Osteocyte (in vitro differentiated cells): Measurements from ENCODE around the gene DPF1. TPM values are rescaled to one million over a fixed set of nuclear protein-coding genes. Genes with fewer than 3 reads are reported as not detected.

Experiments used
- DNase-seq: peaks from one replicate; pipeline ENCODE4 v3.0.0; 2021; ENCODE audit warnings: mixed read lengths; ENCODE audit not compliant: unreplicated experiment; ENCODE audit errors: extremely low spot score
- H3K27ac Mint-ChIP-seq: one replicate; pipeline ENCODE4 v1.8.0; 2021; ENCODE audit warnings: mild to moderate bottlenecking, mixed read lengths; ENCODE audit not compliant: unreplicated experiment
- H3K27me3 Mint-ChIP-seq: one replicate; pipeline ENCODE4 v1.8.0; 2021; ENCODE audit warnings: mixed read lengths; ENCODE audit not compliant: unreplicated experiment
- H3K36me3 Mint-ChIP-seq: one replicate; pipeline ENCODE4 v1.8.0; 2021; ENCODE audit warnings: mixed read lengths; ENCODE audit not compliant: unreplicated experiment
- H3K4me1 Mint-ChIP-seq: one replicate; pipeline ENCODE4 v1.8.0; 2021; ENCODE audit warnings: mixed read lengths; ENCODE audit not compliant: unreplicated experiment
- H3K4me3 Mint-ChIP-seq: one replicate; pipeline ENCODE4 v1.8.0; 2021; ENCODE audit warnings: mild to moderate bottlenecking, moderate library complexity, mixed read lengths; ENCODE audit not compliant: unreplicated experiment
- H3K9me3 Mint-ChIP-seq: one replicate; pipeline ENCODE4 v1.8.0; 2021; ENCODE audit warnings: mixed read lengths; ENCODE audit not compliant: unreplicated experiment
- total RNA-seq: library from RNA; stranded (reverse); gene quantifications from 2 replicates; pipeline ENCODE4 v1.2.1, GENCODE V29; 2021
- TF ChIP-seq, protein P1 (sequence below): fragments of 200-600 bp; sonication (generic); IDR thresholded peaks from 2 replicates; pipeline ENCODE4 v1.5.0; 2021; ENCODE audit warnings: antibody characterized with exemption, mild to moderate bottlenecking, moderate library complexity

The DPF1 gene
- total RNA-seq, 1 donor from 2014 or later, result 2.2 TPM

DNA sequence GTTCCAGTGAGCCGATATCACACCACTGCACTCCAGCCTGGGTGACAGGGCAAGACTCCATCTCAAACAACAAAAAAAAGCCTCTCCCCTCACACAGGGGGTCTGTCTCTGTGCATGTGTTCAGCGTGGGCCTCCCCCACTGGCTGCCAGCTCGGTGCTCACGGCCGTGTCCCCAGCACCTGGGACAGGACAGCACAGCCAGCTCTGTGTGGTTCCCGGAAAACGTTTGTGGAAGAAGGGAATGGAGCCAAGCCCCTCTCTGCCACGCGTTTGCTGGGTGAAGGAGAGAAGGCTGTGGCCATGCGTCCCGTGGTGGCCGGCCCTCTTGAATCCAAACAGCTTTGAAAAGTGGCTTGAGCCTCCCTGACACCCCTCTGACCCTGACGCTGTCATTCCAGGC lies 32.3 kb downstream of the DPF1 start:
- TF ChIP-seq, protein P1, sequence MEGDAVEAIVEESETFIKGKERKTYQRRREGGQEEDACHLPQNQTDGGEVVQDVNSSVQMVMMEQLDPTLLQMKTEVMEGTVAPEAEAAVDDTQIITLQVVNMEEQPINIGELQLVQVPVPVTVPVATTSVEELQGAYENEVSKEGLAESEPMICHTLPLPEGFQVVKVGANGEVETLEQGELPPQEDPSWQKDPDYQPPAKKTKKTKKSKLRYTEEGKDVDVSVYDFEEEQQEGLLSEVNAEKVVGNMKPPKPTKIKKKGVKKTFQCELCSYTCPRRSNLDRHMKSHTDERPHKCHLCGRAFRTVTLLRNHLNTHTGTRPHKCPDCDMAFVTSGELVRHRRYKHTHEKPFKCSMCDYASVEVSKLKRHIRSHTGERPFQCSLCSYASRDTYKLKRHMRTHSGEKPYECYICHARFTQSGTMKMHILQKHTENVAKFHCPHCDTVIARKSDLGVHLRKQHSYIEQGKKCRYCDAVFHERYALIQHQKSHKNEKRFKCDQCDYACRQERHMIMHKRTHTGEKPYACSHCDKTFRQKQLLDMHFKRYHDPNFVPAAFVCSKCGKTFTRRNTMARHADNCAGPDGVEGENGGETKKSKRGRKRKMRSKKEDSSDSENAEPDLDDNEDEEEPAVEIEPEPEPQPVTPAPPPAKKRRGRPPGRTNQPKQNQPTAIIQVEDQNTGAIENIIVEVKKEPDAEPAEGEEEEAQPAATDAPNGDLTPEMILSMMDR, result no peak
- Mint-ChIP-seq H3K27ac (no peak overlapping the region), H3K4me3 (no peak overlapping the region), H3K27me3 (no peaks in the 10 kb centered on the region), H3K36me3 (peaks cover 5% of the 10 kb centered on the region), H3K4me1 (peaks cover 2% of the 10 kb centered on the region), H3K9me3 (no peaks in the 10 kb centered on the region)
- no peak for DNase-seq

DNA sequence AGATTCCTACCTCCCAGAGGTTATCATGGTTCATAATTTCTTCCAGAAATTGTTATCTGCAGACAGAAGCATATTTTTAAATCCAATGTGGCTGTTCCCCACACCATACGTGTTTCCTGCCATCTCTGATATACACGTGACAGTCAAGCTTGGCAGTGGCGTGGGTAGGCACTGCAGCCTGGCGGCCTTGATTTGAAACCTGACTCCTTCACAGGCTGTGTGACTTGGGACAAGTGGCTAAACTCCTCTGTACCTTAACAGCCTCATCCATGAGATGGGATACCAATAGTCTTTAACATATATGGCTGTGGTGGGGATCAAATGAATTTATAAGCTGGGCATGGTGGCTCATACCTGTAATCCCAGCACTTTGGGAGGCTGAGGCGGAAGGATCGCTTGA lies 33.2 kb downstream of the DPF1 start:
- no peak for DNase-seq
- H3K9me3 Mint-ChIP-seq, result no peaks in the 10 kb centered on the region
- H3K36me3 Mint-ChIP-seq, result peaks cover 5% of the 10 kb centered on the region
- TF ChIP-seq, protein P1, result no peak
- H3K27me3 Mint-ChIP-seq, result no peaks in the 10 kb centered on the region
- H3K4me1 Mint-ChIP-seq, result peaks cover 2% of the 10 kb centered on the region
- no peak overlapping the region for H3K27ac Mint-ChIP-seq
- H3K4me3 Mint-ChIP-seq, result no peak overlapping the region

DNA sequence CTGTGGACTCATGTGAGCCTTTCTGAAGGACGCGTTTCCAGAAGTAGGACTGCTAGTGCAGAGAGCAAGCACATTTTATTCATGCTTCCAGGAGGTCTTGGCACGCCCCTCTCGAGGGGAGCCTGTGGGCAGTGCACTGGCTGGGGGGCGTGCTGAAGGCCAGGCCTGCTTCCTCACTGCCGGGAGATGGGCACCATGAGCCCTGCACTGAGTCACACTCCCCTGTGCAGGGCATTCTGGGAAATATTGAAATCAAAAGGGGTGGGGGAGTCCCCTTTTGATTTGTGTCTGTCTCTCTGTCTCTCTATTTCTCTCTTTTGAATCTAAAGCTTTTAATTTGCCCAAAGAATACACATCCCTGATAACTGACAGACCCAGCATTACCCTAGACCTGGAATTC lies 34.0 kb downstream of the DPF1 start:
- Mint-ChIP-seq H3K4me3 (no peak overlapping the region), H3K27ac (no peak overlapping the region)
- DNase-seq, result no peak

DNA sequence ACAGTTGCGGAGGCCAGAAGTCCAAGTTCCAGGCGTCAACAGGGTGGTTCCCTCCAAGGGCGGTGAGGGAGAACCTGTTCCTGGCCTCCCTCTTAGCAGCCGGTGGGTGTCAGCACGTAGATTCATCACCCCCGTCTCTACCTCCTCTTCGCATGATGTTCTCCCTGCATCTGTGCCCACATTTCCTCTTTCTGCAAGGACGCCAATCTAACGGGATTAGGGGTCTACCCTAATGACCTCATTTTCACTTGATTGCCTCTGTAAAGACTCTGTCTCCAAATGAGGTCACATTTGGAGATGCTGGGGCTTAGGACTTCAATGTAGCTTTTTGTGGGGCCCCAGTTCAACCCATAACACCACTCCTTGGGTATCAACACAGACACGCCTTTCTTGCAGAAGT lies 38.5 kb downstream of the DPF1 start:
- no peaks in the 10 kb centered on the region for H3K27me3 Mint-ChIP-seq
- H3K27ac Mint-ChIP-seq, result no peak overlapping the region
- no peak for DNase-seq
- H3K4me3 Mint-ChIP-seq, result no peak overlapping the region
- H3K36me3 Mint-ChIP-seq, result peaks cover 10% of the 10 kb centered on the region
- TF ChIP-seq, protein P1, result no peak
- H3K9me3 Mint-ChIP-seq, result no peaks in the 10 kb centered on the region
- H3K4me1 Mint-ChIP-seq, result peaks cover 4% of the 10 kb centered on the region

More for the DNA sequence above, 34.0 kb downstream of the DPF1 start:
- Mint-ChIP-seq H3K4me1 (peaks cover 2% of the 10 kb centered on the region), H3K27me3 (no peaks in the 10 kb centered on the region), H3K36me3 (peaks cover 2% of the 10 kb centered on the region), H3K9me3 (no peaks in the 10 kb centered on the region)
- TF ChIP-seq, protein P1, result no peak

DNA sequence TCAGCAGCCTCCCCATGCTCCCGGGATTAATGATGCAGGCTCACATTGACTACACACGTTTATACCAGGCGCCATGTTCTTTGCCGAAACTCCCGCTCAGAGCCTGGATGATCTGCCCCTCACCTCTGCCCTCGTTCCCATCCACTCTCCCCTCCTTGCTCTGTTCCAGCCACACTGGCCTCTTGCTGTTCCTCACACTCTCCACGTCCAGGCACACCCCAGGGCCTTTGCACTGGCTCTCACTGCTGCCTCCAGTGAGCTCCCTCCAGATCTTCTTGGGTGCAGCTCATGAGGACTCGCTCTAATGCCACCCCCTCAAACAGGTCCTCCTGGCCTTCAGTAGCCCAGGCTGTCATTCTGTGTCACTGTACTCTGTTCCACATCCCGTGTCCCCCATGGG lies 39.2 kb downstream of the DPF1 start:
- no peak overlapping the region for H3K4me3 Mint-ChIP-seq
- no peaks in the 10 kb centered on the region for H3K27me3 Mint-ChIP-seq
- peaks cover 15% of the 10 kb centered on the region for H3K36me3 Mint-ChIP-seq
- TF ChIP-seq, protein P1, result no peak
- no peak overlapping the region for H3K27ac Mint-ChIP-seq
- no peak for DNase-seq
- peaks cover 2% of the 10 kb centered on the region for H3K4me1 Mint-ChIP-seq
- no peaks in the 10 kb centered on the region for H3K9me3 Mint-ChIP-seq
